Measurements from ENCODE around the gene MET.

DNA sequence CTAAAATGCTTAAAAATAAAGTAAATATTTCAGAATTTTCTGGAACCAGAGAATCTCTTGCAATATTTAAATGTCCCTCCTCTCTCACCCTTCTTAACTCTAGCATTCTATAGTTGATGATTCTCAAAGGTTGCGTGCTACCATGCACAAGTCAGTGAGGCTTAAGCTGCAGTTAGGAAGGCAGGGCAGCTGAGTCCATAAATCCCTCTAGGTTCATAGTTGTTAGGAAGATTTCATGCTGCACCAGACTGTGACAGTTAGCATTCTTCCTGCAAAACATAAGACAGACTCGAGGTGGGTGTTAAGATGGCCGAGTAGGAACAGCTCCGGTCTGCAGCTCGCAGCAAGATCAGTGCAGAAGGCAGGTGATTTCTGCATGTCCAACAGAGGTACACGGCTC, 70.6 kb downstream of the MET start:
- no peak for TF ChIP-seq EP300 (IDR thresholded peaks at IDR 0.05)
- TF ChIP-seq, protein P1, sequence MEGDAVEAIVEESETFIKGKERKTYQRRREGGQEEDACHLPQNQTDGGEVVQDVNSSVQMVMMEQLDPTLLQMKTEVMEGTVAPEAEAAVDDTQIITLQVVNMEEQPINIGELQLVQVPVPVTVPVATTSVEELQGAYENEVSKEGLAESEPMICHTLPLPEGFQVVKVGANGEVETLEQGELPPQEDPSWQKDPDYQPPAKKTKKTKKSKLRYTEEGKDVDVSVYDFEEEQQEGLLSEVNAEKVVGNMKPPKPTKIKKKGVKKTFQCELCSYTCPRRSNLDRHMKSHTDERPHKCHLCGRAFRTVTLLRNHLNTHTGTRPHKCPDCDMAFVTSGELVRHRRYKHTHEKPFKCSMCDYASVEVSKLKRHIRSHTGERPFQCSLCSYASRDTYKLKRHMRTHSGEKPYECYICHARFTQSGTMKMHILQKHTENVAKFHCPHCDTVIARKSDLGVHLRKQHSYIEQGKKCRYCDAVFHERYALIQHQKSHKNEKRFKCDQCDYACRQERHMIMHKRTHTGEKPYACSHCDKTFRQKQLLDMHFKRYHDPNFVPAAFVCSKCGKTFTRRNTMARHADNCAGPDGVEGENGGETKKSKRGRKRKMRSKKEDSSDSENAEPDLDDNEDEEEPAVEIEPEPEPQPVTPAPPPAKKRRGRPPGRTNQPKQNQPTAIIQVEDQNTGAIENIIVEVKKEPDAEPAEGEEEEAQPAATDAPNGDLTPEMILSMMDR (IDR thresholded peaks at IDR 0.05) = no peak
- TF ChIP-seq POLR2AphosphoS5 (IDR thresholded peaks at IDR 0.05) = no peak
- TF ChIP-seq POLR2A (IDR thresholded peaks at IDR 0.05) = no peak
